Ishikawa (cell line): ENCODE results near the gene SYT1.

Experiments
- CEBPB ChIP-seq: IDR thresholded peaks from 2 replicates; pipeline ENCODE4 v1.6.1; 2012
- CREB1 ChIP-seq: IDR thresholded peaks from 2 replicates; pipeline ENCODE4 v1.6.1; 2012; ENCODE audit warnings: low read depth
- EGR1 ChIP-seq: IDR thresholded peaks from 2 replicates; pipeline ENCODE4 v1.6.1; 2012
- EP300 ChIP-seq: IDR thresholded peaks from 2 replicates; pipeline ENCODE4 v1.6.1; 2012; ENCODE audit warnings: borderline replicate concordance
- FOXM1 ChIP-seq: IDR thresholded peaks from 2 replicates; pipeline ENCODE4 v1.6.1; 2012; ENCODE audit warnings: low read depth, borderline replicate concordance
- NFIC ChIP-seq: IDR thresholded peaks from 2 replicates; pipeline ENCODE4 v1.6.1; 2012
- RAD21 ChIP-seq: IDR thresholded peaks from 2 replicates; pipeline ENCODE4 v1.6.1; 2012; ENCODE audit warnings: low read depth
- TAF1 ChIP-seq: IDR thresholded peaks from 2 replicates; pipeline ENCODE4 v1.6.1; 2012; ENCODE audit warnings: low read depth, mild to moderate bottlenecking
- TCF12 ChIP-seq: IDR thresholded peaks from 2 replicates; pipeline ENCODE4 v1.6.1; 2012; ENCODE audit warnings: low read depth
- TEAD4 ChIP-seq: IDR thresholded peaks from 2 replicates; pipeline ENCODE4 v1.6.1; 2012
- USF1 ChIP-seq: IDR thresholded peaks from 2 replicates; pipeline ENCODE4 v1.6.1; 2012
- YY1 ChIP-seq: IDR thresholded peaks from 2 replicates; pipeline ENCODE4 v1.6.1; 2012; ENCODE audit warnings: low read depth
- ZBTB7A ChIP-seq: IDR thresholded peaks from 2 replicates; pipeline ENCODE4 v1.6.1; 2012; ENCODE audit warnings: low read depth
- TF ChIP-seq, protein P1 (sequence below): IDR thresholded peaks from 2 replicates; pipeline ENCODE4 v1.6.1; 2012; ENCODE audit warnings: low read depth, mild to moderate bottlenecking
- TF ChIP-seq, protein P2 (sequence below): IDR thresholded peaks from 2 replicates; pipeline ENCODE4 v1.6.1; 2012

The SYT1 gene

DNA sequence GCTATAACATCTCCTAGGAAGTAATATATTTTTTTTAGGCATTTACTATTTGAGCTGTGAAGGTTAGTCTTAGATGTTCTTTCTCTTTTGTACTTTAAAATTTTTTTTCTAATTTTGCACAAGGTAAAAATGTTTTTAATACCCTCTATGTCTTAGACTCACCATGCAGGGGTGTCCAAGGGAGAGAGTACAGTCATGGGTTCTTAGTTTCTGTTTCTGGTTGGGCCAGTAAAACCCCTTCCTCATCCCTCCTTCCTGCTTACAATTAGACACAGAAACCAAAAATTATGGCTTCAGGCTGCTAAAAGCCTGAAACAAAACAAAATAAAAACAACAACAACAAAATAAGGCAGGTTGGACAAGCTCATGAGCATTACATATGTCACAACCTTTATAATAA lies 193.0 kb downstream of the SYT1 start:
- no peak for TF ChIP-seq CEBPB
- no peak for TF ChIP-seq EP300
- no peak for TF ChIP-seq YY1

- TF ChIP-seq, protein P1, sequence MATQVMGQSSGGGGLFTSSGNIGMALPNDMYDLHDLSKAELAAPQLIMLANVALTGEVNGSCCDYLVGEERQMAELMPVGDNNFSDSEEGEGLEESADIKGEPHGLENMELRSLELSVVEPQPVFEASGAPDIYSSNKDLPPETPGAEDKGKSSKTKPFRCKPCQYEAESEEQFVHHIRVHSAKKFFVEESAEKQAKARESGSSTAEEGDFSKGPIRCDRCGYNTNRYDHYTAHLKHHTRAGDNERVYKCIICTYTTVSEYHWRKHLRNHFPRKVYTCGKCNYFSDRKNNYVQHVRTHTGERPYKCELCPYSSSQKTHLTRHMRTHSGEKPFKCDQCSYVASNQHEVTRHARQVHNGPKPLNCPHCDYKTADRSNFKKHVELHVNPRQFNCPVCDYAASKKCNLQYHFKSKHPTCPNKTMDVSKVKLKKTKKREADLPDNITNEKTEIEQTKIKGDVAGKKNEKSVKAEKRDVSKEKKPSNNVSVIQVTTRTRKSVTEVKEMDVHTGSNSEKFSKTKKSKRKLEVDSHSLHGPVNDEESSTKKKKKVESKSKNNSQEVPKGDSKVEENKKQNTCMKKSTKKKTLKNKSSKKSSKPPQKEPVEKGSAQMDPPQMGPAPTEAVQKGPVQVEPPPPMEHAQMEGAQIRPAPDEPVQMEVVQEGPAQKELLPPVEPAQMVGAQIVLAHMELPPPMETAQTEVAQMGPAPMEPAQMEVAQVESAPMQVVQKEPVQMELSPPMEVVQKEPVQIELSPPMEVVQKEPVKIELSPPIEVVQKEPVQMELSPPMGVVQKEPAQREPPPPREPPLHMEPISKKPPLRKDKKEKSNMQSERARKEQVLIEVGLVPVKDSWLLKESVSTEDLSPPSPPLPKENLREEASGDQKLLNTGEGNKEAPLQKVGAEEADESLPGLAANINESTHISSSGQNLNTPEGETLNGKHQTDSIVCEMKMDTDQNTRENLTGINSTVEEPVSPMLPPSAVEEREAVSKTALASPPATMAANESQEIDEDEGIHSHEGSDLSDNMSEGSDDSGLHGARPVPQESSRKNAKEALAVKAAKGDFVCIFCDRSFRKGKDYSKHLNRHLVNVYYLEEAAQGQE: no peak
- TF ChIP-seq CREB1 (no peak), TAF1 (no peak), FOXM1 (no peak), NFIC (no peak), EGR1 (no peak), TEAD4 (no peak), TCF12 (no peak), EP300 (no peak), CEBPB (no peak), USF1 (no peak), RAD21 (no peak), ZBTB7A (no peak), YY1 (no peak)
- TF ChIP-seq, protein P2, sequence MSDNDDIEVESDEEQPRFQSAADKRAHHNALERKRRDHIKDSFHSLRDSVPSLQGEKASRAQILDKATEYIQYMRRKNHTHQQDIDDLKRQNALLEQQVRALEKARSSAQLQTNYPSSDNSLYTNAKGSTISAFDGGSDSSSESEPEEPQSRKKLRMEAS: no peak
Observed at GRCh38 chr12:79058342-79058741, 193.8 kb downstream of the SYT1 start.

DNA sequence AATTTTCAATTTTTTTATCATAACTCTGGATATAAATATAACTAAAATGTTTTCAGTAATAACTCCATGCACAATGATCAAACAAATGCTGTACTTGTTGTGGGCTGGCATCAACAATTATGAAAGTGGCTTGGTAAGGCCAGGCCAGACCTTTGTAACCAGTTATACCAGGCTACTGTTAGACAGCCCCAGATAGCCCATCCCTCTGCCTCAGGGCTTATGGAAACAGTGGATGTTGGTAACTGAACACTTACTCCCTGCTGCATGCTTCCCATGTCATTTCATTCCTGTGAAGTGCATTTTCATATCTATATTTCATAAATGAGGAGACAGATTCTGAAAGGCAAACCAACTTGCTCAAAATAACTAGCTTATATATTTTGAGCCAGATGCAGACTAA lies 195.0 kb downstream of the SYT1 start:
- TF ChIP-seq EP300 (no peak), EGR1 (no peak)

DNA sequence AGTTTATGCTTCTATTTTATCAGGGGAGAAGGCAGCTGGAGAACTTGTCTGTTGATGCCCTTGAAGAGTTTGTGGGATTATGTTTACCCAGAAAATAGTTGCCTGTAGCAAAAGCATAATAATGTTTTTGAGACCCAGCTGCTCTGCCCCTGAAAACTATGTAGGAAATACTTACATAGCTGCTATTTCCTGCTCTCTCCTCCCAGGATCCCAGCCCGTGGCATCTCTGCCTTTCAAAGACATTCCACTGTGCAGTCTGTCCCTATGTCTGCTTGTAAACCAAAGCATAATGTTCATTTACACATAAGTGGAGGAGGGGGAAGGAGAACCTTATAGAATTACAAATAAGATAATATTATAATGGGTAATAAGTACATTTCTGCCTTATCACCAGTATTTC lies 198.7 kb downstream of the SYT1 start:
- TF ChIP-seq EP300 (no peak), CREB1 (no peak), CEBPB (no peak), TAF1 (no peak), FOXM1 (no peak), EGR1 (no peak)

DNA sequence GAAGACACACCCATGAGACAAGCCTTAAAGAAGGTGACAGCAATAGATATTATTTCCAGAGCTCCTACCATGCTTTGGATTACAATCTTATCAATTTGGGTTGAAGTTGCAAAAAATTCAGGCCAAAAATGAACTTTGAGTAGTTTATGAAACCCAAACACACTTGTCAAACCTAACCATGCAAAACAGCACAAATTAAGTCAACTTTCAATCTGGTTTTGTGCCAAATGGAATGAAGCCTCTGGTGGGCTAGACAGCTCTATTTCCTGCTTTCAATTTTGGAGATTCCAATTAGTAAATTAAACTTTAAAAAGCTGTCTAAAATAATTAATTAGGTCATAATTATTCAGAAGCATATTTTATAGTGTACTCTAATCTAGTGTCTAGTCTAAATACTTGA lies 203.4 kb downstream of the SYT1 start:
- TF ChIP-seq TCF12 (no peak), EP300 (no peak), YY1 (no peak), CREB1 (no peak), TAF1 (no peak), TEAD4 (no peak), USF1 (no peak), NFIC (no peak), EGR1 (no peak)
- TF ChIP-seq, protein P2: no peak

GRCh38 chr12:79069009-79069408 lies 204.4 kb downstream of the SYT1 start:
- TF ChIP-seq, protein P1: no peak
- TF ChIP-seq ZBTB7A (no peak), TAF1 (no peak), TEAD4 (no peak)

GRCh38 chr12:79071498-79071897 lies 206.9 kb downstream of the SYT1 start:
- TF ChIP-seq NFIC: no peak
- TF ChIP-seq TEAD4: no peak
- TF ChIP-seq CREB1: no peak
- TF ChIP-seq, protein P2: no peak
- TF ChIP-seq CEBPB: no peak
- TF ChIP-seq, protein P1: no peak
- TF ChIP-seq USF1: no peak
- TF ChIP-seq ZBTB7A: no peak
- TF ChIP-seq EP300: no peak
